ENCODE data around the gene CIZ1. TPM values are rescaled to one million over a fixed set of nuclear protein-coding genes. Genes with fewer than 3 reads are reported as not detected.
"Not testable (repeated sequence)": the region's sequence is repeated elsewhere in the genome, so short reads cannot be mapped to it uniquely, and the experiment has no call there.

Gene CIZ1
- total RNA-seq, 1 experiment from 2014 or later = 104 TPM

- H3K9ac ChIP-seq (ENCODE audit: extremely low read depth, insufficient read length, low read length); H3K27me3 ChIP-seq (ENCODE audit: insufficient read depth, low read length); H2BK5ac ChIP-seq (ENCODE audit: insufficient read length, low read length); H2BK15ac ChIP-seq (ENCODE audit: low read depth, low read length); H4K91ac ChIP-seq (ENCODE audit: insufficient read length, low read depth, low read length); H3K56ac ChIP-seq (ENCODE audit: insufficient read length, low read depth, low read length); H3K4me2 ChIP-seq (ENCODE audit: insufficient read depth, insufficient read length, low read length); H3K4ac ChIP-seq (ENCODE audit: low read depth, low read length); H2BK12ac ChIP-seq (ENCODE audit: insufficient read length, low read depth, low read length); H3K79me1 ChIP-seq (ENCODE audit: insufficient read depth, low read depth, low read length, poor library complexity, severe bottlenecking); H4K5ac ChIP-seq (ENCODE audit: insufficient read length, low read depth, low read length); H3K79me2 ChIP-seq (ENCODE audit: insufficient read depth, low read length); H3K9me3 ChIP-seq (ENCODE audit: control insufficient read depth, low read depth, low read length); H3K27ac ChIP-seq (ENCODE audit: insufficient read length, low read depth, low read length); H2BK20ac ChIP-seq (ENCODE audit: low read depth, low read length, poor library complexity, severe bottlenecking); H2BK120ac ChIP-seq (ENCODE audit: low read depth, low read length, poor library complexity, severe bottlenecking); H3K18ac ChIP-seq (ENCODE audit: insufficient read length, low read depth, low read length); H2AFZ ChIP-seq (ENCODE audit: low read length); H4K8ac ChIP-seq (replicated peaks; ENCODE audit: insufficient read length, low read depth, low read length); H2AK5ac ChIP-seq (ENCODE audit: insufficient read length, low read length); H3K27ac Mint-ChIP-seq; DNase-seq; H3K14ac ChIP-seq (ENCODE audit: insufficient read depth, low read length); H3K4me1 ChIP-seq (ENCODE audit: insufficient read depth, low read length); H3T11ph ChIP-seq (ENCODE audit: low read length); H4K20me1 ChIP-seq (ENCODE audit: control insufficient read depth, insufficient read depth, insufficient read length); H3K23ac ChIP-seq (ENCODE audit: insufficient read length, low read depth, low read length): not testable (repeated sequence)
- Mint-ChIP-seq H3K27me3 (ENCODE audit: low read depth) (peaks cover 55% of the 10 kb centered on the region), H3K9me3 (peaks cover 9 to 12% of the 10 kb centered on the region in 2 experiments), H3K4me1 (peaks cover 11 to 16% of the 10 kb centered on the region in 2 experiments), H3K4me3 (peak overlapping the region in 1 of 2 experiments; percentile 63; a peak in 2 of 5 replicates), H3K36me3 (ENCODE audit: insufficient read depth in 1 of 3, low read depth in 3 of 3) (peaks cover 3 to 12% (median 11%) of the 10 kb centered on the region in 3 experiments; a peak in 4 of 7 replicates)
- H3K23me2 ChIP-seq (ENCODE audit: insufficient read length, low read depth, low read length, poor library complexity, severe bottlenecking) = peaks cover 12% of the 10 kb centered on the region
- peak; percentile 62 for TF ChIP-seq CTCF (conservative IDR thresholded peaks at IDR 0.05)
- WGBS (ENCODE audit: extremely low coverage, insufficient read length, low lambda C conversion rate) = no CpG with 5 or more reads among the region's 12 CpGs
Measured at GRCh38 chr9:128129976-128130590, 61.3 kb downstream of the CIZ1 start.

Measured in H9 (cell line).